GM23338 (cell line): ENCODE results near the gene SLC38A8. TPM values are rescaled to one million over a fixed set of nuclear protein-coding genes. Genes with fewer than 3 reads are reported as not detected.

Experiments used
- ATAC-seq: fragments of 200-7000 bp; cut with Tn5 transposase; 3 replicates; pipeline ENCODE4 v1.9.1; 2020
- DNase-seq: peaks from one replicate; pipeline ENCODE4 v3.0.0-alpha.2; 2015; ENCODE audit warnings: low spot score
- H2AFZ ChIP-seq: fragments of 200-600 bp; sonication (generic); 2 replicates; pipeline ENCODE4 v1.8.0; 2016; ENCODE audit warnings: antibody characterized with exemption, mild to moderate bottlenecking, moderate library complexity
- H3F3A ChIP-seq: fragments of 200-600 bp; sonication (generic); replicated peaks from 2 replicates; pipeline ENCODE4 v1.8.0; 2017; ENCODE audit warnings: antibody characterized with exemption, mixed run types, low read depth
- H3K27ac ChIP-seq: fragments of 200-600 bp; sonication (generic); 2 replicates; pipeline ENCODE4 v1.6.1; 2016; ENCODE audit warnings: low read depth
- H3K27me3 ChIP-seq: fragments of 200-600 bp; sonication (generic); 2 replicates; pipeline ENCODE4 v1.8.0; 2016; ENCODE audit warnings: mild to moderate bottlenecking, mixed run types, moderate library complexity; ENCODE audit not compliant: insufficient read depth
- H3K36me3 ChIP-seq: fragments of 200-600 bp; sonication (generic); 2 replicates; pipeline ENCODE4 v1.8.0; 2016; ENCODE audit warnings: mild to moderate bottlenecking; ENCODE audit not compliant: insufficient read depth
- H3K4me1 ChIP-seq: fragments of 200-600 bp; sonication (generic); 2 replicates; pipeline ENCODE4 v1.8.0; 2016; ENCODE audit warnings: mild to moderate bottlenecking, moderate library complexity; ENCODE audit not compliant: insufficient read depth
- H3K4me2 ChIP-seq: fragments of 200-600 bp; sonication (generic); 2 replicates; pipeline ENCODE4 v1.7.1; 2017; ENCODE audit warnings: mixed run types
- H3K4me3 ChIP-seq: fragments of 200-600 bp; sonication (generic); 2 replicates; pipeline ENCODE4 v1.6.1; 2016; ENCODE audit warnings: mixed run types
- H3K79me2 ChIP-seq: fragments of 200-600 bp; sonication (generic); replicated peaks from 2 replicates; pipeline ENCODE4 v1.8.0; 2017; ENCODE audit warnings: mild to moderate bottlenecking; ENCODE audit not compliant: insufficient read depth
- H3K9me2 ChIP-seq: fragments of 200-600 bp; sonication (generic); 2 replicates; pipeline ENCODE4 v1.8.0; 2017; ENCODE audit not compliant: insufficient read depth
- H4K20me1 ChIP-seq: fragments of 200-600 bp; sonication (generic); replicated peaks from 2 replicates; pipeline ENCODE4 v1.8.0; 2017; ENCODE audit warnings: mild to moderate bottlenecking; ENCODE audit not compliant: insufficient read depth
- H3K27ac Mint-ChIP-seq: 2 replicates; pipeline ENCODE4 v1.8.0; 2020; ENCODE audit warnings: inconsistent platforms, mild to moderate bottlenecking, moderate library complexity, mixed read lengths
- H3K27me3 Mint-ChIP-seq: 3 replicates; pipeline ENCODE4 v1.8.0; 2022; ENCODE audit warnings: low read depth, mild to moderate bottlenecking, moderate library complexity, mixed read lengths, inconsistent platforms; ENCODE audit not compliant: insufficient read depth, poor library complexity
- H3K36me3 Mint-ChIP-seq: 3 replicates; pipeline ENCODE4 v1.8.0; 2021; ENCODE audit warnings: low read depth, mild to moderate bottlenecking, inconsistent platforms, moderate library complexity, mixed read lengths
- H3K4me1 Mint-ChIP-seq: 3 replicates; pipeline ENCODE4 v1.8.0; 2020; ENCODE audit warnings: mild to moderate bottlenecking, inconsistent platforms, mixed read lengths
- H3K4me3 Mint-ChIP-seq: 3 replicates; pipeline ENCODE4 v1.8.0; 2021; ENCODE audit warnings: moderate library complexity, mild to moderate bottlenecking, inconsistent platforms, mixed read lengths
- H3K9me3 Mint-ChIP-seq: 3 replicates; pipeline ENCODE4 v1.8.0; 2020; ENCODE audit warnings: moderate library complexity, mild to moderate bottlenecking, inconsistent platforms, mixed read lengths
- CREB1 ChIP-seq: fragments of 250-450 bp; sonication (Bioruptor Pico); IDR thresholded peaks from 2 replicates; pipeline ENCODE4 v1.5.0; 2020; ENCODE audit warnings: low read depth, mild to moderate bottlenecking, moderate library complexity
- EZH2 ChIP-seq: fragments of 200-600 bp; sonication (generic); IDR thresholded peaks from one replicate; pipeline ENCODE4 v1.8.0; 2017; ENCODE audit warnings: antibody characterized with exemption, mild to moderate bottlenecking, low read depth; ENCODE audit not compliant: unreplicated experiment
- EZH2phosphoT487 ChIP-seq: fragments of 200-600 bp; sonication (generic); IDR thresholded peaks from one replicate; pipeline ENCODE4 v1.8.1; 2018; ENCODE audit warnings: antibody characterized with exemption; ENCODE audit not compliant: unreplicated experiment
- JUNB ChIP-seq: IDR thresholded peaks from one replicate; pipeline ENCODE4 v1.6.1; 2016; ENCODE audit warnings: antibody characterized with exemption; ENCODE audit not compliant: unreplicated experiment
- NANOG ChIP-seq: IDR thresholded peaks from 2 replicates; pipeline ENCODE4 v1.6.1; 2016; ENCODE audit warnings: antibody characterized with exemption, borderline replicate concordance
- STAT1 ChIP-seq: IDR thresholded peaks from one replicate; pipeline ENCODE4 v1.6.1; 2016; ENCODE audit warnings: antibody characterized with exemption; ENCODE audit not compliant: unreplicated experiment
- ZNF114 ChIP-seq: fragments of 250-450 bp; sonication (Bioruptor Pico); IDR thresholded peaks from 2 replicates; pipeline ENCODE4 v1.5.0; 2020; ENCODE audit warnings: mild to moderate bottlenecking, moderate library complexity
- polyA plus RNA-seq: library from polyadenylated mRNA; unstranded; fragments of >200 nt; fragmentation: Nextera tagmentation; extraction: Ambion mirVana; gene quantifications from 2 replicates; pipeline ENCODE4 v1.2.1, GENCODE V29; 2016
- total RNA-seq: library from RNA; depleted of rRNA; stranded (reverse); fragments of >200 nt; shearing (Covaris generic); gene quantifications from 2 replicates; pipeline ENCODE4 v1.2.3, GENCODE V29; 2014
- TF ChIP-seq, protein P1 (sequence below): IDR thresholded peaks from 2 replicates; pipeline ENCODE4 v1.6.1; 2016; ENCODE audit warnings: antibody characterized with exemption
- TF ChIP-seq, protein P2 (sequence below): fragments of 250-450 bp; sonication (Bioruptor Pico); IDR thresholded peaks from 2 replicates; pipeline ENCODE4 v1.5.0; 2020; ENCODE audit warnings: mild to moderate bottlenecking, moderate library complexity
- TF ChIP-seq, protein P3 (sequence below), 2 experiments: fragments of 200-600 bp in 1 of 2; sonication (generic) in 1 of 2; conservative IDR thresholded peaks; 2 replicates each; pipeline versions ENCODE4 v1.5.1 to v1.6.1; 2016 to 2017; ENCODE audit warnings: antibody characterized with exemption in 2 of 2, low read depth in 2 of 2, mild to moderate bottlenecking in 2 of 2, moderate library complexity in 1 of 2

SLC38A8 gene
- total and polyA plus RNA-seq, 2 experiments from 2014 or later: not detected

DNA sequence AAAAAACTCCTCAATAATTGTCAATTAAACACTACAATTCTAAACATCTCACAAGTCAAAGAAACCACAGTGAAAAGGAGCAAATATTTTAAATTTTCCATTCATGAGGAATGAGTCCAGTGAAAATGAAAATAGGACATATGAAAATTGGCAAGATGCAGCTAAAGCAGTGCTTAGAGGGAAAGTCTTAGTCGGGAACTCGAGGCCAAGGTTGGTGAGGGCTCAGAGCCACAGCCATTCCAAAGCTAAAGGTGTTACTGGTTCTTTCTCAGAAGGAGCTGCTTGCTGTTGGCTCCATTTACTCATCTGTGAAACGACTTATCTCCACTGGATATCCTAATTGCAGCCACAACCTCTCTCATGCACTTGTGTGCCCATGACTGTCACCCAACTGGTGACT is 6.5 kb downstream of the SLC38A8 start:
- Histone ChIP-seq H3K9me2 (no peaks in the 10 kb centered on the region), H3K27me3 (no peaks in the 10 kb centered on the region), H3K4me1 (no peaks in the 10 kb centered on the region), H4K20me1 (no peaks in the 10 kb centered on the region), H3K79me2 (no peaks in the 10 kb centered on the region), H2AFZ (no peak overlapping the region), H3F3A (no peaks in the 10 kb centered on the region), H3K4me2 (no peak overlapping the region), H3K27ac (no peak overlapping the region), H3K36me3 (no peaks in the 10 kb centered on the region), H3K4me3 (no peak overlapping the region)
- TF ChIP-seq, protein P1, sequence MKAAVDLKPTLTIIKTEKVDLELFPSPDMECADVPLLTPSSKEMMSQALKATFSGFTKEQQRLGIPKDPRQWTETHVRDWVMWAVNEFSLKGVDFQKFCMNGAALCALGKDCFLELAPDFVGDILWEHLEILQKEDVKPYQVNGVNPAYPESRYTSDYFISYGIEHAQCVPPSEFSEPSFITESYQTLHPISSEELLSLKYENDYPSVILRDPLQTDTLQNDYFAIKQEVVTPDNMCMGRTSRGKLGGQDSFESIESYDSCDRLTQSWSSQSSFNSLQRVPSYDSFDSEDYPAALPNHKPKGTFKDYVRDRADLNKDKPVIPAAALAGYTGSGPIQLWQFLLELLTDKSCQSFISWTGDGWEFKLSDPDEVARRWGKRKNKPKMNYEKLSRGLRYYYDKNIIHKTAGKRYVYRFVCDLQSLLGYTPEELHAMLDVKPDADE: no peak
- TF ChIP-seq EZH2phosphoT487 (no peak), JUNB (no peak), CREB1 (CRISPR knock-in tag) (no peak), STAT1 (no peak), NANOG (no peak)
- H3K27ac Mint-ChIP-seq: no peak overlapping the region
- DNase-seq (no peak), ATAC-seq (no peak)
- no peaks in the 10 kb centered on the region for H3K36me3 Mint-ChIP-seq
- H3K9me3 Mint-ChIP-seq: peaks cover 2% of the 10 kb centered on the region; the same call in 2 of the 3 replicates
- H3K27me3 Mint-ChIP-seq: peaks cover 9% of the 10 kb centered on the region
- no peak overlapping the region for H3K4me3 Mint-ChIP-seq
- H3K4me1 Mint-ChIP-seq: peaks cover 3% of the 10 kb centered on the region; the same call in 2 of the 3 replicates

DNA sequence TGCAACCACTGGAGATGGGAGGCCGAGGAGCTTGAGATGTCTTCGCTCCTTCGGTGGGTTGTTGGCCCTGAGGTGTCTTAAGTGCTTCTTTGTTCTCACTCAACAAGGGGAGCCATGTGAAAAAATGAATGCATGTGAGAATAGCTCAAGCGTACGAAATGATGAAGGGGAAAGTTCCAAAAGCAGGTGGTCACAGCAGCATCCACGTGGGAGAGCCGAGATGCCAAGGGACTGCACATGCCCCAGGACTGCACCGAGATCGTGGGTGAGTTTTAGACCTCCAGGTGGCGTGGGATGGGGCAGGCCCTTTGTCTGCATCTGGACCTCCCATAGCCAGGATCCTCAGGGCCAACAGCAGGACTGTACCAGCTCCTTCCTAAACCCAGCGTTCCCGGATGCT is 8.1 kb downstream of the SLC38A8 start:
- H2AFZ ChIP-seq: no peak overlapping the region
- Mint-ChIP-seq H3K4me3 (no peak overlapping the region), H3K36me3 (no peaks in the 10 kb centered on the region), H3K27ac (no peak overlapping the region), H3K9me3 (peaks cover 2% of the 10 kb centered on the region; the same call in 2 of the 3 replicates), H3K4me1 (peaks cover 3% of the 10 kb centered on the region; the same call in 2 of the 3 replicates), H3K27me3 (peaks cover 7% of the 10 kb centered on the region)
- no peaks in the 10 kb centered on the region for H3F3A ChIP-seq
- no peaks in the 10 kb centered on the region for H3K4me1 ChIP-seq
- H3K79me2 ChIP-seq: no peaks in the 10 kb centered on the region
- no peaks in the 10 kb centered on the region for H3K27me3 ChIP-seq
- no peak overlapping the region for H3K4me3 ChIP-seq
- DNase-seq: no peak
- no peaks in the 10 kb centered on the region for H3K9me2 ChIP-seq
- ATAC-seq: no peak
- H3K4me2 ChIP-seq: no peak overlapping the region
- no peaks in the 10 kb centered on the region for H3K36me3 ChIP-seq
- H4K20me1 ChIP-seq: no peaks in the 10 kb centered on the region
- H3K27ac ChIP-seq: no peak overlapping the region
- no peak for TF ChIP-seq NANOG
- no peak for TF ChIP-seq JUNB
- TF ChIP-seq, protein P2, sequence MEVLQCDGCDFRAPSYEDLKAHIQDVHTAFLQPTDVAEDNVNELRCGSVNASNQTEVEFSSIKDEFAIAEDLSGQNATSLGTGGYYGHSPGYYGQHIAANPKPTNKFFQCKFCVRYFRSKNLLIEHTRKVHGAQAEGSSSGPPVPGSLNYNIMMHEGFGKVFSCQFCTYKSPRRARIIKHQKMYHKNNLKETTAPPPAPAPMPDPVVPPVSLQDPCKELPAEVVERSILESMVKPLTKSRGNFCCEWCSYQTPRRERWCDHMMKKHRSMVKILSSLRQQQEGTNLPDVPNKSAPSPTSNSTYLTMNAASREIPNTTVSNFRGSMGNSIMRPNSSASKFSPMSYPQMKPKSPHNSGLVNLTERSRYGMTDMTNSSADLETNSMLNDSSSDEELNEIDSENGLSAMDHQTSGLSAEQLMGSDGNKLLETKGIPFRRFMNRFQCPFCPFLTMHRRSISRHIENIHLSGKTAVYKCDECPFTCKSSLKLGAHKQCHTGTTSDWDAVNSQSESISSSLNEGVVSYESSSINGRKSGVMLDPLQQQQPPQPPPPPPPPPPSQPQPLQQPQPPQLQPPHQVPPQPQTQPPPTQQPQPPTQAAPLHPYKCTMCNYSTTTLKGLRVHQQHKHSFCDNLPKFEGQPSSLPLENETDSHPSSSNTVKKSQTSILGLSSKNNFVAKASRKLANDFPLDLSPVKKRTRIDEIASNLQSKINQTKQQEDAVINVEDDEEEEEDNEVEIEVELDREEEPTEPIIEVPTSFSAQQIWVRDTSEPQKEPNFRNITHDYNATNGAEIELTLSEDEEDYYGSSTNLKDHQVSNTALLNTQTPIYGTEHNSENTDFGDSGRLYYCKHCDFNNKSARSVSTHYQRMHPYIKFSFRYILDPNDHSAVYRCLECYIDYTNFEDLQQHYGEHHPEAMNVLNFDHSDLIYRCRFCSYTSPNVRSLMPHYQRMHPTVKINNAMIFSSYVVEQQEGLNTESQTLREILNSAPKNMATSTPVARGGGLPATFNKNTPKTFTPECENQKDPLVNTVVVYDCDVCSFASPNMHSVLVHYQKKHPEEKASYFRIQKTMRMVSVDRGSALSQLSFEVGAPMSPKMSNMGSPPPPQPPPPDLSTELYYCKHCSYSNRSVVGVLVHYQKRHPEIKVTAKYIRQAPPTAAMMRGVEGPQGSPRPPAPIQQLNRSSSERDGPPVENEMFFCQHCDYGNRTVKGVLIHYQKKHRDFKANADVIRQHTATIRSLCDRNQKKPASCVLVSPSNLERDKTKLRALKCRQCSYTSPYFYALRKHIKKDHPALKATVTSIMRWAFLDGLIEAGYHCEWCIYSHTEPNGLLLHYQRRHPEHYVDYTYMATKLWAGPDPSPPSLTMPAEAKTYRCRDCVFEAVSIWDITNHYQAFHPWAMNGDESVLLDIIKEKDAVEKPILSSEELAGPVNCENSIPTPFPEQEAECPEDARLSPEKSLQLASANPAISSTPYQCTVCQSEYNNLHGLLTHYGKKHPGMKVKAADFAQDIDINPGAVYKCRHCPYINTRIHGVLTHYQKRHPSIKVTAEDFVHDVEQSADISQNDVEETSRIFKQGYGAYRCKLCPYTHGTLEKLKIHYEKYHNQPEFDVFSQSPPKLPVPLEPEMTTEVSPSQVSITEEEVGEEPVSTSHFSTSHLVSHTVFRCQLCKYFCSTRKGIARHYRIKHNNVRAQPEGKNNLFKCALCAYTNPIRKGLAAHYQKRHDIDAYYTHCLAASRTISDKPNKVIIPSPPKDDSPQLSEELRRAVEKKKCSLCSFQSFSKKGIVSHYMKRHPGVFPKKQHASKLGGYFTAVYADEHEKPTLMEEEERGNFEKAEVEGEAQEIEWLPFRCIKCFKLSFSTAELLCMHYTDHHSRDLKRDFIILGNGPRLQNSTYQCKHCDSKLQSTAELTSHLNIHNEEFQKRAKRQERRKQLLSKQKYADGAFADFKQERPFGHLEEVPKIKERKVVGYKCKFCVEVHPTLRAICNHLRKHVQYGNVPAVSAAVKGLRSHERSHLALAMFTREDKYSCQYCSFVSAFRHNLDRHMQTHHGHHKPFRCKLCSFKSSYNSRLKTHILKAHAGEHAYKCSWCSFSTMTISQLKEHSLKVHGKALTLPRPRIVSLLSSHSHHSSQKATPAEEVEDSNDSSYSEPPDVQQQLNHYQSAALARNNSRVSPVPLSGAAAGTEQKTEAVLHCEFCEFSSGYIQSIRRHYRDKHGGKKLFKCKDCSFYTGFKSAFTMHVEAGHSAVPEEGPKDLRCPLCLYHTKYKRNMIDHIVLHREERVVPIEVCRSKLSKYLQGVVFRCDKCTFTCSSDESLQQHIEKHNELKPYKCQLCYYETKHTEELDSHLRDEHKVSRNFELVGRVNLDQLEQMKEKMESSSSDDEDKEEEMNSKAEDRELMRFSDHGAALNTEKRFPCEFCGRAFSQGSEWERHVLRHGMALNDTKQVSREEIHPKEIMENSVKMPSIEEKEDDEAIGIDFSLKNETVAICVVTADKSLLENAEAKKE (CRISPR knock-in tag): no peak
- TF ChIP-seq, protein P3, sequence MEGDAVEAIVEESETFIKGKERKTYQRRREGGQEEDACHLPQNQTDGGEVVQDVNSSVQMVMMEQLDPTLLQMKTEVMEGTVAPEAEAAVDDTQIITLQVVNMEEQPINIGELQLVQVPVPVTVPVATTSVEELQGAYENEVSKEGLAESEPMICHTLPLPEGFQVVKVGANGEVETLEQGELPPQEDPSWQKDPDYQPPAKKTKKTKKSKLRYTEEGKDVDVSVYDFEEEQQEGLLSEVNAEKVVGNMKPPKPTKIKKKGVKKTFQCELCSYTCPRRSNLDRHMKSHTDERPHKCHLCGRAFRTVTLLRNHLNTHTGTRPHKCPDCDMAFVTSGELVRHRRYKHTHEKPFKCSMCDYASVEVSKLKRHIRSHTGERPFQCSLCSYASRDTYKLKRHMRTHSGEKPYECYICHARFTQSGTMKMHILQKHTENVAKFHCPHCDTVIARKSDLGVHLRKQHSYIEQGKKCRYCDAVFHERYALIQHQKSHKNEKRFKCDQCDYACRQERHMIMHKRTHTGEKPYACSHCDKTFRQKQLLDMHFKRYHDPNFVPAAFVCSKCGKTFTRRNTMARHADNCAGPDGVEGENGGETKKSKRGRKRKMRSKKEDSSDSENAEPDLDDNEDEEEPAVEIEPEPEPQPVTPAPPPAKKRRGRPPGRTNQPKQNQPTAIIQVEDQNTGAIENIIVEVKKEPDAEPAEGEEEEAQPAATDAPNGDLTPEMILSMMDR (conservative IDR thresholded peaks at IDR 0.05; ENCODE audit: low read depth in 2 of 2): no peak
- TF ChIP-seq EZH2: no peak
- no peak for TF ChIP-seq ZNF114 (CRISPR knock-in tag)
